PC-9 (cell line): ENCODE data around the gene LAT.

ENCODE experiments used
- EZH2 ChIP-seq: fragments of 200-600 bp; sonication (generic); IDR thresholded peaks from 2 replicates; pipeline ENCODE4 v1.8.0; 2017; ENCODE audit warnings: antibody characterized with exemption, low read depth
- TF ChIP-seq, protein P1 (sequence below): fragments of 200-600 bp; sonication (generic); conservative IDR thresholded peaks from 2 replicates; pipeline ENCODE4 v1.6.1; 2017; ENCODE audit warnings: mixed run types, antibody characterized with exemption, mild to moderate bottlenecking, moderate library complexity

DNA sequence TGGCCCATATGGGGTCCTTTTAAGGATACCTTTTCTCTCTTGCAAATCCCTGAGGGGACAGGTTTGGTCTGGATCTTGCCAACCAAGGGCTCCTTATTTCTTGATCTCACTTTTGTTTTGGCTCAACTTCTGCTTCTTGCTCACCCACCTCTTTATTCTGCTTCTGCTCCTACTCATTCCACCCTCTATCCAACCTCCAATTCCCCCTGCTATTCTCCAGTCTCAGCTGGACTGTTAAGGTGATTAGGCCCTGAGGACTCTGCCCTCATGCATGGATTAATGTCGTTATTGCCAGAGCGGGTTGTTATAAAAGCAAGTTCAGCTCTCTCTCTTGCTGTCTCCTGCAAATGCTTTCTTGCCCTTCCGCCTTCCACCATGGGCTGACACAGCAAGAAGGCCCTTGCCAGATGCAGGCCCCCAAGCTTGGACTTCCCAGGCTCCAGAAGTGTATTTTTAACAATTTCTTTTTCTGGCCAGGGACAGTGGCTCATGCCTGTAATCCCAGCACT lies 29.8 kb downstream of the LAT start:
- TF ChIP-seq, protein P1, sequence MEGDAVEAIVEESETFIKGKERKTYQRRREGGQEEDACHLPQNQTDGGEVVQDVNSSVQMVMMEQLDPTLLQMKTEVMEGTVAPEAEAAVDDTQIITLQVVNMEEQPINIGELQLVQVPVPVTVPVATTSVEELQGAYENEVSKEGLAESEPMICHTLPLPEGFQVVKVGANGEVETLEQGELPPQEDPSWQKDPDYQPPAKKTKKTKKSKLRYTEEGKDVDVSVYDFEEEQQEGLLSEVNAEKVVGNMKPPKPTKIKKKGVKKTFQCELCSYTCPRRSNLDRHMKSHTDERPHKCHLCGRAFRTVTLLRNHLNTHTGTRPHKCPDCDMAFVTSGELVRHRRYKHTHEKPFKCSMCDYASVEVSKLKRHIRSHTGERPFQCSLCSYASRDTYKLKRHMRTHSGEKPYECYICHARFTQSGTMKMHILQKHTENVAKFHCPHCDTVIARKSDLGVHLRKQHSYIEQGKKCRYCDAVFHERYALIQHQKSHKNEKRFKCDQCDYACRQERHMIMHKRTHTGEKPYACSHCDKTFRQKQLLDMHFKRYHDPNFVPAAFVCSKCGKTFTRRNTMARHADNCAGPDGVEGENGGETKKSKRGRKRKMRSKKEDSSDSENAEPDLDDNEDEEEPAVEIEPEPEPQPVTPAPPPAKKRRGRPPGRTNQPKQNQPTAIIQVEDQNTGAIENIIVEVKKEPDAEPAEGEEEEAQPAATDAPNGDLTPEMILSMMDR, result no peak
- TF ChIP-seq EZH2, result no peak
